HG03342 (cell line): ENCODE data around the gene PRRG1.
"Not testable (repeated sequence)": the region's sequence is repeated elsewhere in the genome, so short reads cannot be mapped to it uniquely, and the experiment has no call there.

Experiments
- ATAC-seq: cut with Tn5 transposase; IDR thresholded peaks from one replicate; pipeline ENCODE4 v1.9.1; 2021; ENCODE audit warnings: mild to moderate bottlenecking, moderate library complexity; ENCODE audit not compliant: unreplicated experiment

The PRRG1 gene

GRCh38 chrX:37462346-37462745 is 113.2 kb downstream of the PRRG1 start:
- no peak for ATAC-seq

GRCh38 chrX:37468124-37468739 is 119.1 kb downstream of the PRRG1 start:
- no peak for ATAC-seq

- no peak for ATAC-seq
Measured at GRCh38 chrX:37470711-37471110, 121.5 kb downstream of the PRRG1 start.

GRCh38 chrX:37472836-37473235 is 123.7 kb downstream of the PRRG1 start:
- ATAC-seq: no peak

GRCh38 chrX:37474478-37474877 is 125.3 kb downstream of the PRRG1 start:
- no peak for ATAC-seq

GRCh38 chrX:37476571-37477170 is 127.5 kb downstream of the PRRG1 start:
- no peak for ATAC-seq

GRCh38 chrX:37484335-37484734 is 135.2 kb downstream of the PRRG1 start:
- ATAC-seq: not testable (repeated sequence)

- ATAC-seq: no peak
Measured at GRCh38 chrX:37485429-37485828, 136.3 kb downstream of the PRRG1 start.

GRCh38 chrX:37487271-37487670 is 138.1 kb downstream of the PRRG1 start:
- ATAC-seq: no peak

- ATAC-seq: no peak
Measured at GRCh38 chrX:37488323-37488722, 139.2 kb downstream of the PRRG1 start.

GRCh38 chrX:37491686-37492085 is 142.5 kb downstream of the PRRG1 start:
- no peak for ATAC-seq

GRCh38 chrX:37495760-37496159 is 146.6 kb downstream of the PRRG1 start:
- ATAC-seq: not testable (repeated sequence)

GRCh38 chrX:37497126-37497525 is 148.0 kb downstream of the PRRG1 start:
- not testable (repeated sequence) for ATAC-seq

- ATAC-seq: not testable (repeated sequence)
Measured at GRCh38 chrX:37498323-37498722, 149.2 kb downstream of the PRRG1 start.

GRCh38 chrX:37499649-37500048 is 150.5 kb downstream of the PRRG1 start:
- ATAC-seq: not testable (repeated sequence)

- no peak for ATAC-seq
Measured at GRCh38 chrX:37504991-37505390, 155.8 kb downstream of the PRRG1 start.
